Eye (tissue), 1 donor: ENCODE results near the gene E4F1.
A peak's percentile ranks its signal among the peaks of the same experiment; 100 is the strongest.

ENCODE experiments used
- DNase-seq: peaks from one replicate; pipeline ENCODE4 v3.0.0-alpha.2; 2015

Gene E4F1

DNA sequence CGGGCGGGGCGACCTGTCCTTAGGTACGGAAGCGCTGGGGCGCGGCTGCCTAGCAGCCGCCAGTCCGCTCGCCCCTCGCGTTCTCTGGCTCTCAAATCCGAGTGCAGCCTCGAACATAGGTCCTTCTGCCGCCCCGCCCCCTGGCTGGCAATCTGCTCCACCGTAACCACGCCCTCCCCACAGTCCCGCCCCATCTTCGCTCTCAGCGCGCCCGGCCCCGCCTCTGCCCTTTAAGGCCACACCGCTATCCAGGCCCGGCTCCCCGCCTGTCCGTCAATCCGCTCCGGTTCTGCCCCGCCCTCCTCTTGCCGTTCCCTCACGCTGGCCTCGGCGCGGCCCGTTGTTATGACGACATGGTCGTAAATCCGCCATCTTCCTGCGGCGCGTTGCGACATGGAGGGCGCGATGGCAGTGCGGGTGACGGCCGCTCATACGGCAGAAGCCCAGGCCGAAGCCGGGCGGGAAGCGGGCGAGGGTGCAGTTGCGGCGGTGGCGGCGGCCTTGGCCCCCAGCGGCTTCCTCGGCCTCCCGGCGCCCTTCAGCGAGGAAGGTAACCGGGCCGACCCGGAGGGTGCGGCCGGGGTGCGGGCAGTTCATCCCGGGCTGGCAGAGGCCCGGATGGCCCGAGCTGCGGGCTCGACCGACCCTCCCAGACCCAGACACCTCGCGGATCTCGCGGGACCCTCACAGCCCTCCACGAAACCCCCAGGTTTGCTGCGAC lies at the start of gene E4F1:
E4F1 (plus strand) TSS at position 371 of the 721 bp plus-strand sequence; CDS start at position 394, 23 bp downstream.
- peak; percentile 99 for DNase-seq

DNA sequence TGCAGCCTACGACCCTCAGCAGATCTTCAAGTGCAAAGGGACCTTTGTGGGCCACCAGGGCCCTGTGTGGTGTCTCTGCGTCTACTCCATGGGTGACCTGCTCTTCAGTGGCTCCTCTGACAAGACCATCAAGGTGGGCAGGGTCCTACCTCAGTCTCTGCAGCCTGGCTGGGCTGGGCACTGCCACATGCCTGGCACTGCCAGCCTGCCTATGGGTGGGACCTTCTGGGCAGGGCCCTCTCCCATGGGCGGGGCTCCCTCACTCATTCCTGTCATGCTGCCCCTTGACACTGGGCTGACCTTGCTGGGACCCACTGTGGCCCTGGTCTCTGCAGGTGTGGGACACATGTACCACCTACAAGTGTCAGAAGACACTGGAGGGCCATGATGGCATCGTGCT lies 49.5 kb upstream of the E4F1 start:
- DNase-seq = no peak

DNA sequence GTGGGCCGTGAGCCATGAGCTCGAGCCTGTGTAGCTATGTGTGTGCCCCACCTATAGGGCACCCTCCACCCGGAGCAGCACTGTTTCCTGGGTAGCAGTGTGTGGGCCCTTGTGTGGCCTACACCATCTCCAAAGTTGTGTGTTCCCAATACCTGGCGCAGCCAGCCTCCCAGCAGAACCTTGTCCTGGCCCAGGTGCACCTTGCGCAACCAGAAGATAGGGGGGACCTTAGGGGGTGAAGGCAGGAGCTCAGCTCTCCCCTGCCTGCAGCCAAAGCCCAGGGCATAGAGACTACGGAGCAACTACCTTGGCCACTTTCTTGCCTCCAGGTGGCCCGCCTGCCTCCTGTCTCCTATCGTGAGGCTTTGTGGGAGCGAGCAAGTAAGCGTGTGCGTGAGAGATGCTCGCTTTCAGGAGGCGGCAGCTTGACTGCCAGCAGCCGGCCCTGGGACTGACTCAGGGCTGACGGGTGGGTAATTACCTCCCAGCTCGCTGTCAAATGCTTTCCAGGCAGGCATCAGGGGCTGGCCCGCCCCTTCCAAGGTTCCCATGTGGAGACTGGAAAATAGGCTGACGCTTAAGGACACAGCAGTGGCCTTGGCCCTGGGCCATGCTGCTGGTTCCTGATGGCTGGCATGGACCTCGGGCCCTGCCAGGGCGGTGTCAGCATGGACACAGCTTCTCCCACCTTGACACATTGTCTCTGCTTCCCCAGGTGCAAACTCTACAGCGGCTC lies 48.8 kb upstream of the E4F1 start:
- no peak for DNase-seq

DNA sequence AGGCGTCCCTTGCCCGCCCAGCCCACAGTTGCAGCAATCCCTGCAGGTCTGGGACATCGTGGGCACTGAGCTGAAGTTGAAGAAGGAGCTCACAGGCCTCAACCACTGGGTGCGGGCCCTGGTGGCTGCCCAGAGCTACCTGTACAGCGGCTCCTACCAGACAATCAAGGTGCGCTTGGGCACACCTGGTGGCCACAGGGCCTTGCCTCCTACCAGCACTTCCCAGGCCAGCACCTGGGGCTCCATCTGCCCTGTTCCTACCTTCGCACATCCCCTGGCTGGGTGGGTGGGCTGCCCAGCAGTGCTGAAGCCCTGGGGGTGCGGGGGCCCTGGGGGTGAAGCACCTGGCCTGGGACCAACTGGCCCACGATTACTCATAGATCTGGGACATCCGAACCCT lies 47.9 kb upstream of the E4F1 start:
- DNase-seq = no peak

- DNase-seq = no peak
Observed at GRCh38 chr16:2176047-2176446, 47.3 kb upstream of the E4F1 start.

DNA sequence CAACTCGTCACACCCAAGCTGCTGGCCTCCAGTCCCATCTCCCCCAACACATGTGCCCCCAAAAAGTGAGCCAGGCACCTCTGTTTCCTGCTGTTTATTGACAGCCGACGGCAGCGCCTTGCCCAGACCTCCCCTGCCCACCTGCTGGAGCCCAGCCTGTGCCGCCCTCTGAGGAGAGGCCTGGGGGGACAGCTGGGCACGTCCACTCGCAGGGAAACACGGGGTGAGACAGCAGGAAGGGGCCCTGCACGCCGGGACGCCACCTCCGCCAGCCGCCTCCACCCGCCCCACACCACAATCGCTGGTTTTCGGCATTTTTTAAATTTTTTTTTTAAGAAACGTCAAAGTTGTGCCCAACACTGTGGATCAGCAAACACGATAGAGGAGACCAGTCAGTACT lies 46.3 kb upstream of the E4F1 start:
- DNase-seq = no peak

- no peak for DNase-seq
Observed at GRCh38 chr16:2177561-2177960, 45.8 kb upstream of the E4F1 start.

GRCh38 chr16:2178321-2179106 lies 44.9 kb upstream of the E4F1 start:
- DNase-seq = peak; percentile 63

- DNase-seq = no peak
Observed at GRCh38 chr16:2179107-2179501, 44.3 kb upstream of the E4F1 start.

- DNase-seq = no peak
Observed at GRCh38 chr16:2179576-2179975, 43.8 kb upstream of the E4F1 start.

DNA sequence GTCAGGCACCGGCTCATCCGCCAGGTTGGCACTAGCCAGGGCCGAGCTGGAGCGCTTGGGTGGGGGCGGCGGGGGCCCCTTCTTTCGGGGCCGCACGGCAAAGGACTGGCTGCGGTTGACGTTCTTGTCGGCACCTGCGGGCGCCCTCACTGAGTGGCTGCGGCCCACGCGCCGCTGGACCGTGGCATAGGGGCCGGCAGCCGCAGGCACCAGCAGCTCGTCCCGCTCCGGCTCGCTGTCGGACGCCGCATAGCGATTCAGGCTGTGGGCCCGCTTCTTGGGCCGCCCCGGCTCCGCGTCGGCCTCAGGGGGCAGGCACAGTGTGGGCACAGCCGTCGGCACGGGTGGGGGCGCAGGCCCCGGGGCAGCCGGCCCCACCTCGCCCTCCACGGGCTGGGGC lies 42.9 kb upstream of the E4F1 start:
- no peak for DNase-seq

DNA sequence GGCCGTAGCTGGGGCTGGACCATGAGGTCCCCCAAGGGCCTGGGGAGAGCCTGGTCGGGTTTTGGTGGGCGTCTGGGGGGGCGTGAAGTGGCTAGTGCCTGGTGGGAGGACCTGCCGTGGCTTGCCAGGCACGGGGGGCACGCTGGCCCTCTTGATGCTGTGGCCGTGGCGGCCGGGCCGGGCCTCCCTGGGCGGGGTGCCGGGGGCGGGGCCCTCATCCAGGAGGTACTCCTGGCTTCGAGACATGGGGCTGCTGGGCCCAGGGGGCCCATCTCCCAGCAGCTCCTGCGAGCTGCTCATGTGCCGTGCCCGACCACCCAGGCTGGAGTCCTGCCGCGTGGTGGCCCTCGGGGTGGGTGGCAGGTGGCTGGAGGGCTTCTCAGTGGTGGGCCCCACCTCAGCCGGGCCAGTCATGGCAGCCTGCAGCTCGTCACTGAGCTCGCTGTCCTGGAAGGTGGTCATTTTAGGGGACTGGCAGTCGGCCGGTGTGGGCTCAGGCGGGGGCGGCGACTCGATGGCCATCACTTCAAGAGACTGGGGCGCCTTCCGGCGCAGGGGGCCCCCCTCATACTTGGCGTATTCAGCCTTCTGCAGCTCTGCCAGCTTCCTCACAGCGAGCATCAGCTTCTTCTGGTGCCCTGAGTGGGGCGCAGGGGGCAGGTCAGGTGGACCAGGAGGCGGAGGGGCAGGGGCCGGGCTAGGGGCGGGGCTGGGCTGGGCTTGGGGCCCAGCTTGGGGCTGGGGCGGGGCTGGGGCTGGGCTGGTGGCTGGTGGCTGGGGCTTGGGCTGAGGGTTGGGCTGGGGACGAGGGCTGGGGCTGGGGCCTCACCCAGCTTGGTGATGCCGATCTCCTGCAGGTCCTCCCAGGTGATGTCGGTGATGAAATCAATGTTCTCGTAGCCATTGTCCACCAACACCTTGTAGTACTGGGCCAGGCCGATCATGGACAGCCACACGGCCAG lies 42.1 kb upstream of the E4F1 start:
- no peak for DNase-seq

GRCh38 chr16:2181952-2182351 lies 41.4 kb upstream of the E4F1 start:
- DNase-seq = no peak

GRCh38 chr16:2183671-2184070 lies 39.7 kb upstream of the E4F1 start:
- no peak for DNase-seq

- no peak for DNase-seq
Observed at GRCh38 chr16:2184346-2184745, 39.0 kb upstream of the E4F1 start.

DNA sequence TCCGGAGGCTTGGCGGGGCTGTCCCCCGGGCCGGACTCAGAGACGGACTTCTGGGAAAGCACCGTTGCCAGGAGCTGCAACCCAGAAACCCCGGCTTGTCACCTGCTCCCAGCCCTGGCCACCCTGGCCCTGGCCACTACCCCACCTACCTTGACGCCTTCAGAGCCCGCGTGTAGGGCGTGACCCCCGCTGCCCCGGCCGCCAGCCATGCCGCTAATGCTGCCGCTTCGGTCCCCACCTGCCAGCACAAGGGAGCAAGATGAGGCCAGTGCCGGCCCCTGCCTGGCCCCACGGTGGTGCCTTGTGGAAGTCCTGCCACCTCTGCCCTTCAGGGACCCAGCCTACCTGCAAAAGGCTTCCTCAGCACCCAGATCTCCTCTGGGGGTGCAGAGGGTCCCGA lies 38.4 kb upstream of the E4F1 start:
- DNase-seq = no peak

- DNase-seq = no peak
Observed at GRCh38 chr16:2186064-2186463, 37.3 kb upstream of the E4F1 start.

- DNase-seq = no peak
Observed at GRCh38 chr16:2186505-2186904, 36.9 kb upstream of the E4F1 start.

DNA sequence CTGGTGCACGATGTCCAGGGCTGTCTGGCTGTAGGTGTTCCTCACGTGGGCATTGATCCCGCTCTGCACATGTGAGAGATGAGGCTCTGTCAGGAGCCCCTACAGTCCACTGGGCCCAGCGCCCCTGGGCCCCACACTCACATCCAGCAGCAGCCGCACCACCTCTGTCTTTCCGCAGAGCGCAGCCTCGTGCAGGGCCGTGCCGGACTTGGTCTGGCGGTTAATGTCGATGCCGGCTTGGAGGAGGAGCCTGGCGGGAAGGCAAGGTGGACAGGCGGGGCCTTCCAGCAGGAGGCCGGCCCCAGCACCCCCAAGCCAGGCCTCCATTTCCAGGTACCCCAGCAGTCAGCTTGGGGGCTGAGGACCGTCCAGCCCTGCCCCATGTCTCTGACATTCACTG lies 36.2 kb upstream of the E4F1 start:
- no peak for DNase-seq

- no peak for DNase-seq
Observed at GRCh38 chr16:2188395-2188794, 35.0 kb upstream of the E4F1 start.

DNA sequence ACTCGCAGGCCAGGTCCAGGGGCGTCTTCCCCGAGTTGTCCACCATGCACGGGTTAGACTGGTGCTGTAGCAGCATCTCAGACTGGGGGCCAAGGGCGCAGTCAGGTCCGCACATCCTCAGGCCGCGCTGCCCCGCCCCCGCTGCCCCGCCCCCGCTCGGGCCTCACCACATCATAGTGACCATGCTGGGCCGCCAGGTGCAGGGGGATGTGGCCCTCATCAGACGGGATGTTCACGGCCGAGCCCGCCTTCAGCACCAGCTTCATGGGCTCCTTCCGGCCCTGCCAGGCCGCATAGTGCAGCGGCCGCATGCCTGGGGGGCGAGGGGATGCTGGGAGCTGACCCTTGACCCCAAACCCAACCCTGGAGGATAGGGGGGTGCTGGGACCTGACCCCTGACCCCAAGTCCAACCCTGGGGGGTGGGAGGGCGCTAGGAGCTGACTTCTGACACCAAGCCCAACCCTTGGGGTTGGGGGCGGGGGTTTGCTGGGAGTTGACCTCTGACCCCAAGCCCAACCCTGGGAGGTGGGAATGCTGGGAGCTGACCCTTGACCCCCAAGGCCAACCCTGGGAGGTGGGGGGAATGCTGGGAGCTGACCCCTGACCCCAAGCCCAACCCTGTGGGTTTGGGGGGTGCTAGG lies 34.0 kb upstream of the E4F1 start:
- no peak for DNase-seq
